H1 (cell line): ENCODE measurements around the gene FAM120B. TPM values are rescaled to one million over a fixed set of nuclear protein-coding genes. Genes with fewer than 3 reads are reported as not detected.

ENCODE experiments used
- NANOG ChIP-seq: IDR thresholded peaks from 2 replicates; pipeline ENCODE4 v1.6.1; 2011; ENCODE audit warnings: low read length, low read depth, mild to moderate bottlenecking, inconsistent platforms; ENCODE audit not compliant: insufficient read depth, poor library complexity, severe bottlenecking
- NRF1 ChIP-seq: IDR thresholded peaks from 2 replicates; pipeline ENCODE4 v1.6.1; 2011; ENCODE audit warnings: mild to moderate bottlenecking, low read depth, low read length, improper control_type of control experiment
- RAD21 ChIP-seq, 2 experiments: IDR thresholded peaks in 1 of 2; conservative IDR thresholded peaks in 1 of 2; 2 replicates each; pipeline ENCODE4 v1.6.1; 2011; ENCODE audit warnings: low read depth in 2 of 2, low read length in 2 of 2, improper control_type of control experiment in 1 of 2, inconsistent platforms in 1 of 2, mild to moderate bottlenecking in 1 of 2, moderate library complexity in 1 of 2
- TEAD4 ChIP-seq: IDR thresholded peaks from 2 replicates; pipeline ENCODE4 v1.6.1; 2012; ENCODE audit warnings: low read depth, low read length, inconsistent platforms, mixed read lengths
- ZNF274 ChIP-seq: IDR thresholded peaks from 2 replicates; pipeline ENCODE4 v1.7.0; 2012; ENCODE audit warnings: low read length, borderline replicate concordance; ENCODE audit errors: extremely low read depth
- polyA plus RNA-seq, 7 experiments: library from polyadenylated mRNA; depleted of rRNA in 3 of 7; stranded (reverse) in 5 of 7; unstranded in 2 of 7; fragments of >200 nt in 5 of 7; fragments of 200-250 nt in 2 of 7; gene quantifications; 1 replicate in 5 of 7; 2 replicates in 1 of 7; 4 replicates in 1 of 7; pipeline versions ENCODE4 v1.2.1 to v1.2.3, GENCODE V29; 2011 to 2013; ENCODE audit warnings: missing spikeins in 2 of 7, mixed read lengths in 2 of 7
- total RNA-seq: library from RNA; stranded (reverse); fragmentation: NEBNext Ultra II Directional; extraction: Animal tissue kit (Norgen Biotek cat#: 25700); gene quantifications from 2 replicates; pipeline ENCODE4 v1.2.1, GENCODE V29; 2021

FAM120B gene
- total and polyA plus RNA-seq, 2 of the 8 experiments (the other 6 are each of a cell fraction or from before 2014, with no cell fraction given), result 5.1 to 12.5 TPM

- TF ChIP-seq ZNF274 (no peak), RAD21 (IDR thresholded peaks at IDR 0.05 in 1 of 2, conservative IDR thresholded peaks at IDR 0.05 in 1 of 2; ENCODE audit: low read depth in 2 of 2, low read length in 2 of 2) (no peak), NANOG (no peak), NRF1 (no peak), TEAD4 (no peak)
These were observed 129.2 kb downstream of the FAM120B start (continued) for GRCh38 chr6:170435766-170436165.
